Islet precursor cell (in vitro differentiated cells): ENCODE measurements around the gene MERTK.
"Not testable (repeated sequence)": the region's sequence is repeated elsewhere in the genome, so short reads cannot be mapped to it uniquely, and the experiment has no call there.

Experiments
- DNase-seq: peaks from one replicate; pipeline ENCODE4 v3.0.0-alpha.2; 2018

The MERTK gene

DNA sequence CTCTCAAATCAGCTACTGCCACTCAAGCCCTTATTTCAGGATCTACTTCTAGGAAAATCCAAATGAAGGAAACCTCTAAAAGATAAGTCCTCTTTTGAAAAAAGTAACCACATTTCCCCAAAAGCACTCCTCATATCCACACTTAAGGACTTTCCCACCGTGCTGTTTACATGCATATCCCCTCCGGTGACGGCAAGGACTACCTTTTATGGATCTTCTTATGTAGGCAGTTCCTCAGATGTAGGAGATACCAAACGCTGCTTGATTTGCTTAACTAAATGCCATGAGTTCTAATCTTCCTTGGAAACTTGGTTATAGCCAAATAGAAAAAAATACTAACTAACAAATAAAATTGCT lies 149.8 kb downstream of the MERTK start:
- DNase-seq, result no peak

DNA sequence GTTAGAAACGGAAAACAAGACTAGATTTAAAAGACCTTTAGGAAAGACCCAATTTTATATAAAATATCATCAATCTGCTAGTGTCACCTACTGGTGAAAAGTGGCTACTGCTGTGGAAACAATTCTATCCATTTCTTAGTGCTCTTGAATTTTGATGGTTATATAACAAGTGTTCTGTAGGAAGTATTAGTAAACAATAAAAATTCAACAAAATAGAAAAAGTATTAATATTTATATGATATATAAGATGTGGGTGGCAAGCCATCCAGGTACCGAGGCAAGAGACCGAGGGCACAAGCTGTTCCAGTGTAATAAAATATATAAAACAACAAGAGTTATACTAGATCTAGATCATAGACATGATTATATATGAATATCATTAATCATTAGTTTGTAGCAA lies 150.5 kb downstream of the MERTK start:
- no peak for DNase-seq

GRCh38 chr2:112050316-112050715 lies 151.9 kb downstream of the MERTK start:
- no peak for DNase-seq

DNA sequence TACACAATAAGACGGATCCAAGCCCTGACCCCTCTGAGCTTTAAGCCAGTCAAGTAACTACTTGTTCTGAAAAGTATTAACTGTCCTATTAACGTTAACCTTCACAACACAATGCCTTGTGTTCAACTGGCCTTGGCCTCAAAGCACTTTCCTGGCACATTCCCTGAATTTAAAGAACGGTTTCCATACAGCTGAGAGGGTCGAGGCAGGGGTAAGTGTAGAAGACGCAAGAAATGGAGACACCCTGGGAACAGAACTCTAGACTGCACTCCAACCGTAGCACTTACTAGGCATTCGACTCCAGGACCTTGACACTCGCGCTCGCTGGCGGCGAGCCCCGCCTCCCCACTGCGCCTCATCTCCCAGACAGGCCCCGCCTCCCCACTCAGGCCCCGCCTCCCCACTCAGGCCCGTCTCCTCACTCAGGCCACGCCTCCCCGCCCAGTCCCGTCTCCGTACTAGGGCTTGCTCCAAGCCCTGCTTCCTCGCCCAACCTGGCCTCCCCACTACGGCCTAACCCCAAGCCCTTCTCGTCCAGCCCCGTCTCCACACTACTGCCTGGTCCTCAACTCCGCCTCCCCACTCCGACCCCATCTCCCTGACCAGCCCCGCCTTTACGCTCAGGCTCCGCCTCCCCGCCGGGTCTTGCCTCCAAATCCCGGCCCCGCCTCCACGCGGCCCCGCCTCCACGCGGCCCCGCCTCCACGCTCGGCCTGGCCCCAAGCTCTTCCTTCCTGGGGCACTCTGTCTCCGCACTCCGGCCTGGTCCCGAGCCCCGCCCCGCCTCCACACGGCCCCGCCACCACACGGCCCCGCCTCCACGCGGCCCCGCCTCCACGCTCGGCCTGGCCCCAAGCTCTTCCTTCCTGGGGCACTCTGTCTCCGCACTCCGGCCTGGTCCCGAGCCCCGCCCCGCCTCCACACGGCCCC lies 155.8 kb downstream of the MERTK start:
- DNase-seq, result peak; percentile 99

- peak; percentile 99 for DNase-seq
These were observed 156.7 kb downstream of the MERTK start, which contains the start of gene TMEM87B for GRCh38 chr2:112054847-112055729. TSS of gene TMEM87B (plus strand) at chr2:112055269. CDS start at chr2:112055592, 323 bp downstream.

- DNase-seq, result peak; percentile 79
These were observed 157.6 kb downstream of the MERTK start for GRCh38 chr2:112055730-112056625.

DNA sequence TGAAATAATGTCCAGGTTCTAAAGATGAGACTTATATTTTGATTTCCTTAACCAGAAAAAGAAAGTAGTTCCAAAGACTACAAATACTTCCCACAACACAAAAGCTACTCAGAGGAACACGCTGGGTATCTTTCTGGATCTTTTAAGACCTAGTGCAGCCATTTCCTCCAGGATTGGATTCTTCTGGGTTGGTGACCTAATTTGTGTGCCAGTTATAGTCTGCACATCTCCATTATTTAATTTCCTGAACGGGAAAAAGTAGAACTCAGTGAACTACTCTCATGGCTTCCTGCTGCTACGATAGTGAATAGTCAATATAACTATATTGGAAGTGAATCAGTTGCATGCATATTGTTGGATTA lies 158.2 kb downstream of the MERTK start:
- DNase-seq, result no peak

- DNase-seq, result no peak
These were observed 161.3 kb downstream of the MERTK start for GRCh38 chr2:112059671-112060070.

DNA sequence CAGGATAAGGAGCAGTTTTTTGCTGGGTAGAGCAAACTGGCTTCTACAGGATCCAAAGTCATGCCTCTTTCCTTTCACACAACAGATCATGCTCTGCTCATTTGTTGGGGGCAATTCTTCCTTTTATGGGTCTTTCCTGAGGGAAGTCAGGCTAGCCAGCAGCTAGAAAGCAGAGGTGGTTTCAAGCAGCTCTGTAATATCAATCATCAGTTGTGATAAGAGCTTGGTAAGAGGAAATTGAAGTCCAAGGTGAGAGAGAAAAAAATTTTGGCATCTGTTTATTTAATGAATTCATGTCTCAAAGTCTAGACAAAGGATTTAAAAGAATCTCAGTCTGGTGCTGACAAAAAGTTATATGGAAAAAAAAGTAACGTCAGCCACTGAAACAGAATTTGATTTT lies 162.9 kb downstream of the MERTK start:
- DNase-seq, result no peak

DNA sequence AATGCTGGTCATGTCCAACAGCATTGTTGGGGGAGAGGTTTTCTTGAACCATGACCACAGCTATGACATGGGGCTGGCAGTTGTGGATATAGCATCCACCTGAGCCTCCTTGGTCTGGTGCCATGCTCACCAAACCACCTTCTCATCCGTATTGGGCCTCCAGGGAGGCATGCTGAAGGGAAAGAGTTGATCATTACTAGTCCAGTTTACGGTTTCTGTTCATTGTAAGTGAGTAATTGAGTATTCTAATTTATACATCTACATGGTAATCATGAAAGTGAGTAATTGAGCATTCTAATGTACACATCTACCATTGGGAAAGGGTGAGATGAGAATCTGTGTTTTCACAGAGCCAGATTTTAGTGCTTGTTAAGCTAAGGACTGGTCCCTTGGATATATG lies 163.4 kb downstream of the MERTK start:
- no peak for DNase-seq

DNA sequence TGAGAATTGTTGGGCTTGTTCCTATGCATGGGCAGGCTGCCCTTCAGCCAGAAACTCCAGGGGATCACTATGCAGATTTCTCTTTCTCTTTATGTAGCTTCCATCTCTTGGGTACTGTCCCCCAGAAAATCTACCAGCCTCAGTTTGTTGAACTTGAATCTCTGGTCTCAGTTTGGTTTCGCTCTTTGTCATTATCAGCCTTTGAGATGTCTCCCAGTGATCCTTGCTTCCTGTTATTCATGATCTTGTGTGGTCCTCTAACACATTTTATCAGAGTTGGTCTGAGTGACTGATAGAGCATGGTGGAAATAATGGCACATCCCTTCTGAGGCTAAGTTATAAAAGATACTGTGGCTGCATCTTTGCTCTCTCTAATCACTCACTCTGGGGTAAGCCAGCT lies 164.5 kb downstream of the MERTK start:
- no peak for DNase-seq

GRCh38 chr2:112065486-112065885 lies 167.1 kb downstream of the MERTK start:
- no peak for DNase-seq

GRCh38 chr2:112065966-112066365 lies 167.6 kb downstream of the MERTK start:
- no peak for DNase-seq

DNA sequence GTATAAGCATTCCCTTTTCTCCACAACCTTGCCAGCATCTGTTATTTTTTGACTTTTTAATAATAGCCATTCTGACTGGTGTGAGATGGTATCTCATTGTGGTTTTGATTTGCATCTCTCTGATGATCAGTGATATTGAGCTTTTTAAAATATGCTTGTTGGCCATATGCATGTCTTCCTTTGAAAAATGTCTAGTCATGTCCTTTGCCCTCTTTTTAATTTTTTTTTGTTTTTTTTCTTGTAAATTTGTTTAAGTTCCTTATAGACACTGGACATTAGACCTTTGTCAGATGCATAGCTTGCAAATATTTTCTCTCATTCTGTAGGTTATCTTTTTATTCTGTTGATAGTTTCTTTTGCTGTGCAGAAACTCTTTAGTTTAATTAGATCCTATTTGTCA lies 171.4 kb downstream of the MERTK start:
- DNase-seq, result not testable (repeated sequence)

GRCh38 chr2:112073875-112074274 lies 175.5 kb downstream of the MERTK start:
- no peak for DNase-seq

DNA sequence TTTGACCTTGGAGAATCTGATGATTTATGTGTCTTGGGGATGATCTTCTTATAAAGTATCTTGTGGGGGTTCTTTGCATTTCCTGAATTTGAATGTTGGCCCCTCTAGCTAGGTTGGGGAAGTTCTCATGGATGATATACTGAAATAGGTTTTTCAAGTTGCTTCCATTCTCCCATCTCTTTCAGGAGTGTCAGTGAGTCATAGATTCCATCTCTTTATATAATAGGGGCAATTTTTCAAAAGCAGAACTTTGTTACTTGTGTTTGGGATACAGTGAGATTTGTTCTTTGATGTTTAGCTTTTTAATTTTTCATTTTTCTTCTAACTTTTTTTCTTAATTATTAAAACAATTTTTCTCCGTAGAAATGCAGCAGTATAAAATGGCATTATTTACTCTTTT lies 176.1 kb downstream of the MERTK start:
- DNase-seq, result no peak

DNA sequence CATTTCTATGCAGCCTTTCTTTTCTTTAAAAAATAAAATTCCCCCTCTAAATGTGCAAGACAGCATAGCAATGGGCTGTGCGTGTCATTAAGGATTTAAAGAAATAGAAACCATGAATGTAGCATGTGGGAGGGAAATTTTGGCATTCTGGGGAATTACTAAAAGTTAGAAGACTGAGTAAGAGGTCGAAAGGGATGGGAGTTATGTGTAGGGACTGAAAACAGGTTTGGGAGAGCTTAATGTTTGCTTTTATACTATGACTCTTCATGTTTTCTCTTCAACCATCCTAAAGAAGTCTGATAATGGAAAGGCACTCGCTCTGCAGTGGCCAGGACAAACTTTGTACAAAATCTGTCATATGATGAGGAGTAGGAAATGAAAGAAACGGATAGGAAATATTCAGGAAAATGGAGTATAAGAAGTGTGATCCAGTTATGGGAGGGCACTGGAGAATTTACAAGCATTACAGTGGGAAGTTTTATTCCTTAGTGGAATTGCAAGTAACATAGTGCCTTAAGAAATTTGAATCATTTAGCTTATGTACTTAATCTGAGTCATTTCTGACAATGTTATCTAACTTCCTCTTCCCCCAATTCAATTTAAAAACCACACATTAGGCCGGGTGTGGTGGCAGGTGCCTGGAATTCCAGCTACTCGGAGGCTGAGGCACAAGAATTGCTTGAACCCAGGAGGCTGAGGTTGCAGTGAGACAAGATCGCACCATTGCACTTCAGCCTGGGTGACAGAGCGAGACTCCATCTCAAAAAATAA lies 177.3 kb downstream of the MERTK start:
- DNase-seq, result no peak

GRCh38 chr2:112077814-112078213 lies 179.4 kb downstream of the MERTK start:
- no peak for DNase-seq
